HG02571 (cell line): ENCODE results near the gene DOCK9.
"Not testable (repeated sequence)": the region's sequence is repeated elsewhere in the genome, so short reads cannot be mapped to it uniquely, and the experiment has no call there.

Experiments used
- ATAC-seq: cut with Tn5 transposase; IDR thresholded peaks from one replicate; pipeline ENCODE4 v1.9.1; 2021; ENCODE audit warnings: mild to moderate bottlenecking, moderate library complexity; ENCODE audit not compliant: unreplicated experiment

Gene DOCK9

DNA sequence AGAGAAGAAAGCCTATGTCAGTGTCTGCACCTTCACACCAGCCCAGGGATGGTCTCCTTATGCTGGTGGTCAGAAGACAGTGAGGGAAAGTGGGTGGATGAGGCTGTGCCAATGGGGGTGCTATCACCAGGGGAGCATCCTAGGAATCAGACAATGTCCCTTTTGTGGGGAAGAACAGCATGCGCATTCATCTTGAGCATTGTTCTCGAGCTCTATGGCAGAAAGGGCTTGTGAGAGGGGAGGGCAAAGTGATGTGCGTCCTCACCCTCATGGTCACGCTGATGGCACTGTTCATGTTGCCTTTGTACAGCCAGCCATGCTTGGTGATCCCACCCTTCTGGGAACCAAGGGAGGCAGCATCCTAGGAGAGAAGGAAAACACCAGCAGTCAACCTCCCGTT, 56.1 kb downstream of the DOCK9 start:
- ATAC-seq, result no peak

DNA sequence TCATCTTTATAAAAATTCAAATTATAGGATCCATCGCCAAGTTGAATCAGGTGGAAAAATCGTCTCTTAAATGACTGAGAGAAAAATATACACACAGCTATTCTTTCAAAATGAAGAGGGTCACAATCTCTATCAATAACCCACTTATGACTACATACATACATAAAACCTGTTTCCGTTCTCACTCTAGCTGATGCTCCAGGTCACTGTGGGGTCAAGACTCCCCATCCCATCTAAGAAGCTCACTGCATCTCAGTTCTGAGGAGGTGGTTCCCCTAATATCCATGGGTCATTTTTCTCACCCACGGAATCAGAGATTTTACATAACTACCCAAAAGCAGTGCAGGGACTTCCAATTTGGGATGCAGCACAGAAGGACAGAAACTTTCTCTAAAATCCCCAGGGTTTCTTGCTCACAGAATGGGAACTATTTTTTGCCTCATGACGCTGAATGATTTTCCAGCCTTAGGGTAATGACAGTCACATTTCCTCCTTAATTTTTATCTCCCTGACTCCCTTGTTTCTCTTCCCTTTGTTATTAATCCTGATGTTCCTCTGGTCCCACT, 56.8 kb downstream of the DOCK9 start:
- ATAC-seq, result no peak

DNA sequence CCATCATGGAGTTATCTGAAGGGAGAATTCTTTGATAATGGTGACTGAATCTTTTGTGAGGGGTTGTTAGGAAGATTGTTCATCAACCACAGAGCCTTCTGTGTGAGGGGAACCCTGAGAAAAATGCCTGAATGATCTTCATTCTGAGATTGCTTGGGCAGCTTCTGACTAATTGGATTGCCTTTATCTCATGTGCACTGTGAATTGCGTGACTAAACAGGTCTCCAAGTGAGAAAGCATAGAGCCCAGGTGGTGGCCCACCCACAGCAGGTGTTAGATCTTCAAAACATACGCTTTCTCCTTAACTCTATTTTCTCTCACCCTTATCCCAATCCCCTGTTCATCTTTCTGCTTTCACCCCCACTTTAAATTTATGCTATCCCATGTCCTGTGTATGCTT, 58.3 kb downstream of the DOCK9 start:
- no peak for ATAC-seq

DNA sequence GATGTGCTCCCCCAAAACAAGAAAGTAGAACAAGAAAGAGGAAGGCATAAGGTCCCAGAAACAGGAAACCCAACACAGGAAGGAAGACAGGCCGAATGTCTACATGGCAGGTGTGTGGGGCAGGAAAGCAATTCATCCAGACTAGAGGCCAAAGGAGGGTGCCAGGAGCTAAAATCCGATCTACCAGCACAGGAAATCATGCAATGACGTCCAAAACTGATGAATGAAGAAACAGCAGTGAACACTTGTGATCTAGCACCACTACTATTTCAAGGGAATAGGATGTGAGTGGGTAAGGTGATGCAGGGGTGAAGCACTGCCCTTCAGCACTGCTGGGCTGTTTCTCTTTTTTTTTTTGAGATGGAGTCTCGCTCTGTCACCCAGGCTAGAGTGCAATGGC, 59.1 kb downstream of the DOCK9 start:
- ATAC-seq, result no peak

DNA sequence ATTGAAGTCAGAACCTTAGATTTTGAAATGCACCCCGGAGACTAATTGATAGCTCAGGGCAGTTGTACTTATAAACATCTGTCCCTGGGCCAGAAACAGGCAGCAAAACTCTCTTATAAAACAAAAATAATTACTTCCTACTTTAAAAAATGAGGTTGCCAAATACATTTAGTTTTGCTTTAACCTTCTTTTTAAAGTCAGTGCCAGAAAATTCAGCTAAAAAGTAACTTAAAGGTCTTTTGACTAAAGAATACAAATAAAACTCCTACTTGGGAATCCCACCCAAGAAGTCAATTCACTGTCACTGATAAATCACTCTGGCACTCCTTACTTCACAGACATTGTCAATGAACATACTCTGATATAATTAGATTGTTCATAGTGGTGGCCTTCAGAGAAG, 60.7 kb downstream of the DOCK9 start:
- ATAC-seq, result no peak

DNA sequence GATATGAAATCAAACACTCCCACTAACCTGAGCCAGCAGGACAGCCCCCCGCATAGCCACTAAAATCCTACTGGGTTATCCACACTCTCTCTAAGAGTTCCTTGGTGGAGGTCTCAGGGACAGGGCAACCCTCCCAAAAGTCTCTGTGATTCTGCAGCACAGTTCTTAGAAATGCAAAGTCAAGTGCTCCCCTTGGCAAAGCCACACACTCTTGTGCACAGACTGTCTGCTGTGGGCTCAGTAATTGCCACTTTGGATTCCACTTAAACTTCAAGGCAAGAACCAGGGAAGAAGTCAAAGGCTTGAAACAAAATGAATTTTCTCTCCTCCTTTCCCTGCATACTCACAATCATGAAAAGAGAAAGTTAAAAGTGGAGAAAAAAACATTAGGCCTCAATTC, 61.5 kb downstream of the DOCK9 start:
- ATAC-seq, result no peak

DNA sequence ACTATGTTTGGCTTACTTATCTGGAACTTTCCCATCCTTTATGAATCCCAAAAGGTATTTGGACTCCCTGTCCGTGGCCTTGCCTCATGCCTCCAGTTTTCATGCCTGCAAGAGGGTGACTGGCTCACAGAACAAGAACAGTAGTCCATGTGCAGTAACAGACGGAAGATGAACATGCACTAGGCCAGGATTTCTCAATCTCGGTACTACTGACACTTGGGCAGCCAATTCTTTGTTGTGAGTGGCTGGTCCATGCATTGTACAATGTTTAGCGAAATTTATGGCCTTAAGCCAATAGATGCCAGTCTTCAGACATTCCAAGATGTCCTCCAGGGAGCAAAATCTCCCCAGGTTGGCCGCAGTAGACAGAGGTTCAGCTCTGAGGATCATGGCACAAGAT, 61.9 kb downstream of the DOCK9 start:
- no peak for ATAC-seq

DNA sequence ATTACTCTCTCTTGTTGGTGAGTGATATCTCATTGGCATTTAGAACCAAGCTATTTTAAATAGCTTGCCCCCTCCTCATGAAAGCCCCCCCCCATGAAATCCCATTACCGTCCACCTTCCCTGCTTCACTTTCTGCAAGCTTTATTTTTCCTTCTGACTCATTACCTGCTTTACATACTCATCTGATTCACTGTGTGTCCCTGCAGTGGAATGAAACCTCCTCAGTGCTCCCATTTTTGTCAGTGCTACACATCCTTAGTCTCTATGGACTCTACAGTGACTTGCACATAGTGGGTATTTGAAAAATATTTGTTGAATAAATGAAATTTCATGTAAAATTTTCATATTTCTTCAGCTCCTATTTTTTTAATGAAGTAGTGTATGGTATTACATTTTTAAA, 62.3 kb downstream of the DOCK9 start:
- ATAC-seq, result no peak

DNA sequence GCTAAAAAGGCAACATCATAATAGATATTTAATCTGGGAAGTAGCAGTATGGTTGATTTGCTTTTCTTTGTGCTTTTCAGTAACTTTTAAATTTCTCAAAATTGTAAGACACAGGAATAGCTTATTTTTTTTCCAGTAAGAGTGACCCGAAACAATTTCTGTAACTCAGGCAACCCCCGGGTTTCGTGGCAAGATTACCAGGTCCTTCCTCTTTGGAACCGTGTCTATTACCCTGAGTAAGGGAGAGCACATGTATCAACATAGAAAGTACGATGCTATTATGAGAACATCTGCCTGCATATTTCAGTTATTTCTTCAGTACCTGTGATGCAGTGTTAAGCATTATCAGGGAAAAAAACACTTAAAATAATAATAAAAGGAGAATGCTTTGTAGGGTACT, 64.1 kb downstream of the DOCK9 start:
- no peak for ATAC-seq

DNA sequence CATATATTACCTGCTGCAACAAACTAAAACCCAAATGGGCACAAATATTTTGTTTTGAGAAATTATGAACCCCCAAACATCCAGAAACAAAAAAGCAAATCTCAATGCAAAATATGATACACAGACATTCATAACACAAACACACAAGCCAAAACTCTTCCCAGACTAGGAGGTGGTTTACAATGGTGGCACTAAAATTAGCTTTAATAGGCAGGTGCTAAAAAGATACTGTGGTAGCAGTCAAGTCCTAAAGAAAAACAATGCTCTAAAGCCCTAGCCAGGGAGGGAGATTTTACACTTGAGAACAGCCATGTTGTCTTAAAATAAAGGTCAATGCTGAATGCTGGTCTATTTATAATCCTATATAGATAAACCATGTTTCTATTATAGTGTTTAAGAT, 65.0 kb downstream of the DOCK9 start:
- ATAC-seq, result no peak

DNA sequence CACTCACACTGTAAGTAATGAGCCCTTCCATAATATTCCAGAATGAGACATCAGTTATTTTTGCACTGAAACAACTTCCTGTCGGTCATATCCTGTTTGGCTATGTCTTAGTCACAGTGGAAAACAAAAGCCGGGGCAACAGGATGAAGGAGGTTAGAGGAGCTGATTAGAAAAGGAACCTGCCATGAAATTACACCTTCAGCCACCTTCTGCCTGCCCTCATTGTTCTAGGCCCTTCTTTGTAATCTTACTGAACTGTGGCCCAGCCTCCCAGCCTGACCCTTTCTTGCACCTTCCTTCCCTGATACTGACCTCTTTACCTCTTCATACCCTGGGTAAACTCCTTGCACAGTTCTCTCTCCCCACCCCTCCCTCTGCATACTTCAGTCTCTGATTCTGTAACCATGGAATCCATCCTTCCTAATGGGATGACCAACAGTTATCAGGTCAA, 67.3 kb downstream of the DOCK9 start:
- ATAC-seq, result no peak

DNA sequence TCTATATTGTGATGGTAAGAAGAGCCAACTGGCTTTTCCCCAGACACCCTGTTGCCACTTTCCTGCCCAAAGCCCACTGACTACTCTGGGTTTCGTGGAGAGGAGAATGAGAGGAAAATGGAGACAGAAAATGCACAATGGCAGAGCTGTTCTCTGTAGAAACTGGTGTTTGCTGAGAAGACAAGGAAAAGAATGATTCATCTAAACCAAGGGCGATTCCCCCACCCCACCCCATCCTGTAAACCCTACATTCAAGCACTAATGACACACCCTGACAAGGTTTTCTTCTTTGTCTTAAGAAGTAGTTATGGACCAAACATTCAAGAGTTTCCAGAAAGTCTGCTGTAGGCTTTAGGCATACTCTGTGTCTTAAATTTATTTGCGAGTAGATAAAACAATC, 68.8 kb downstream of the DOCK9 start:
- no peak for ATAC-seq

DNA sequence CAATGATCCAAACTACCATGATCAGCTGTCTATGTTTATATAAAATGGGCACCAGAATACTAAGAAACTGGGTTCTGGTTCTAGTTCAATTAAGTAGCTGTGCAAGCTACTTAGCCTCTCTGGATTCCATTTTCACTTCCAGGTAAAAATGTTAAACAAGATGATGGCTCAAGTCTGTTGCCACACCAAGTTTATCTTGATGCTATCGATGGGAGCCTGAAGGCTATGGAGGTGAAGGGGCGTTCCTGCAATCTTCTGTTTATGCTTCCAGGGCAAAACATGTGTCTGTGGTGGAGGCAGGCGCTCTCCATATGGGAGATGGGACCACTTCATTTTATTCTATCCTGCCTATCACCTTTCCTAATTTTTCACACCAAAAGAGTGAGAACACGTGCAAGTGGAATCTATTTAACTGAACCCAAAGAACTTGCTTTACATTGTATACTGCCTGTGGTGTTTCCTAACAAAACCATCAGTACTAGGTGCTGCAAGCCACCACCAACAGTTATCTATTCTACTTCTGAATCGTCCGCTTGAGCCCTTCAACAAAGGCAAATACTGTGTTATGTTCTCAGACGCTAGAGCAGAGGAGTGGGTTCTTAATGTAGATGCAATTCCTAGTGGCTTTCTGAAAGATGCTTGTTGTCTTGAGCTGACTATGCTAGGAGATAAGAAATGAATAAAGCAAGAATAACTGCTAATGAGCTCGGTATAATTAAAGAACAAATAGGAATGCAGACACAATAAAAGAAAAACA, 70.9 kb downstream of the DOCK9 start:
- ATAC-seq, result no peak

DNA sequence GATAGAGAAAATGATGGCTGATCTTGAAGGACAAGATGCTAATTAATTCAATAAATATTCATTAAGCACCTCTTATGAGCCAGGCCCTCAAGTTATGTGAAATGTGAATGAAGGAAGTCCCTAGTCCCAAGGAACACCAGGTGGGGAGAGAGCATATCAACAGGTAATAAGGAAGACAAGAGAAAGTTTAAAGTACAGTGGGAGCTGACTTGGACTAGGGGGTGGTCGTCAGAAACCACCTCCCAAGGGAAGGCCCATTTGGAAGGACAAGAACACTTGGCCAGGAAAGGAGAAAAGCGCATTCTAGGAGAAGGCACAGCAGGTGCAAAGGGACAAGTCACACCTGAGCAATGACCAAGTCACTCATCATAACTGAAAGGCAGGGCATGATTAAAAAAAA, 72.7 kb downstream of the DOCK9 start:
- no peak for ATAC-seq

DNA sequence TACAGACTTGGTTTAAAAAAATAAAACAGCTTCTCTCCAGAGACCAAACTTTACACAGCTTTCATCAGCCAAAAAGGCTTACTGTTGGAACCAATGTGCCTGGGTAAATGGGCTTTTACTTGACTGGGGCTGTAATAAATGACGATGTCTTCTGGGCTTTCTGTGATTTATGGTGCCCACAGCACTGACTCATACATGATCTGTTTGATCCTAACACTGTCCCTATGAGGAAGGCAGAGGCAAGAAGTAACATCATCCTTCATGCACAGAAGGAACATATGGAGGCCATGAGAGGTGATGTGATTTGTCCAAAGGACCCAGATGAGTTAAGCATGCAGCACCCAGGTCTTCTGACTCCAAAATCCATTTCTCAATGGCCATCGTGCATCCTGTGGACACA, 77.4 kb downstream of the DOCK9 start:
- ATAC-seq, result no peak

DNA sequence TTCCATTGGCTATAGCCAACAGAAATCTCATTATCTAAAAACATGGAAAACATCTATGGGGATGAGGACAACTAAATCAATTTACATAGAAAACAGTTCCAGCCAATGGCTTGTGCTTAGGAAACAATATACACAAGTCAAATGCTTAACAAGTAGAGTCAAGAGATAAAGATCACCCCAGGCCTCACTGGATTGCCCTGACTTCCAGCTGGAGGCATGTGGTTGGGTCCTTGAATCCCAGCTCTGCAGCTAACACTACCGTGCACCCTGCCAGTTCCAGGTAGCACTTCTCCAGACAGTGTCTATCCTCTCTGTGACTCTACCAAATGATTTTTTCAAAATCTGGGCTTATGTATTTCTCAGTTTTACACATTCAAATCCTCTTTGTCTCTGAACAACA, 80.2 kb downstream of the DOCK9 start:
- ATAC-seq, result no peak

DNA sequence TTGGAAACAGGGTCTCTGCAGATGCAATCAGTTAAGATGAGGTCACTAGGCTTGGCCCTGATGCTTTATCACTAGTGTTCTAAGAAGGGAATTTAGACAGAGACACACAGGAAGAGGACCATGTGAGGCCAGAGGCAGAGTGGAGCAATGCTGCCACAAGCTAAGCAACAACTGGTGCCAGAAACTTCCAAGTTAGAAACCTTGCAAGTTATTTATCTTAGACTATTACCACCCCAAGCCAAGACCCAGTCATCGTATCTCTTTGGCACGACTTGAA, 81.1 kb downstream of the DOCK9 start:
- no peak for ATAC-seq

DNA sequence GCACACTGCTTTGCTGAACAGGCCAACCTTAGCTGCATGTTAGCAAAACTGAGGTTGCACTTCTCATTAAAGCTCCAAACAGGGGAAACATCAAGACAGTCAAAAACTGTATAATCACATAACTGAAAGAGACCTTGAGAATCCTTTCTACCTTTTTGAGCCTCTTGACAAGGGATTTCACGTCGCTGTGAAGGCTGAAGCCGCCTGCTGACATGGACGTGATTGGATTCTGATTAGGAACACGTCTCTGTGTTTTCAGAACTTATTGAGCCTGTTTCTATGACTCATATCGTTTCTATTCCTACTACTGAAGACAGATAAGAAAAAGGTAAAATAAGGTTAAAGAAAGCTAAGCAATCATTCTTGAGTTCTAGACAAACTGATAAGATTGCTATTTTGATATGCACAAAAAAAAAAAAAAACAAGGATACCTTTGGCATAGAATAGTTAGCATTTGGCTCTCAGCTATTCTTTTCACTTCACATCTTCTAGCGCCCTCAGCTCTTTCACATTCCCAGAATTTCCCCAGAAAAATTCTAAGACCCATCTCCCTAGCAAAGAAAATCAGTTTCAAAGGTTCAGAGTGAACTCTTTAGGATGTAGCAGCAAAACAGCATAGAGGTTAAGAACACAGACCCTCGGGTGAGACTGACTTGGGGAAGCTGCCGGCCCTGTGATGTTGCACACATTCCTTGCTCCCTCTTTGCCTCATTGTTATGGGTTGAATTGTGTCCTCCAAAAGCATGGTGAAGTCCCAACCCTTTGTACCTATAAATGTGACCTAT, 81.6 kb downstream of the DOCK9 start:
- ATAC-seq, result no peak

DNA sequence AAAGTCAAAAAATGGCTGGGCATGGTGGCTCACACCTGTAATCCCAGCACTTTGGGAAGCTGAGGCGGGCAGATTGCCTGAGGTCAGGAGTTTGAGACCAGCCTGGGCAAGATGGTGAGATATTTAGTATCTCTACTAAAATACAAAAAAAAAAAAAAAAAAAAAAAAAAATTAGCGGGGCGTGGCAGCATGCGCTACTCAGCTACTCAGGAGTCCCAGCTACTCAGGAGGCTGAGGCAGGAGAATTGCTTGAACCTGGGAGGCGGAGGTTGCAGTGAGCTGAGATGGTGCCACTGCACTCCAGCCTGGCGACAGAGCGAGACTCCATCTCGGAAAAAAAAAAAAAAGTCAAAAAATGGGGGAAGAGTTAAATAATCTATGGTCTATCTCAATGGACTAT, 83.0 kb downstream of the DOCK9 start:
- ATAC-seq, result not testable (repeated sequence)

DNA sequence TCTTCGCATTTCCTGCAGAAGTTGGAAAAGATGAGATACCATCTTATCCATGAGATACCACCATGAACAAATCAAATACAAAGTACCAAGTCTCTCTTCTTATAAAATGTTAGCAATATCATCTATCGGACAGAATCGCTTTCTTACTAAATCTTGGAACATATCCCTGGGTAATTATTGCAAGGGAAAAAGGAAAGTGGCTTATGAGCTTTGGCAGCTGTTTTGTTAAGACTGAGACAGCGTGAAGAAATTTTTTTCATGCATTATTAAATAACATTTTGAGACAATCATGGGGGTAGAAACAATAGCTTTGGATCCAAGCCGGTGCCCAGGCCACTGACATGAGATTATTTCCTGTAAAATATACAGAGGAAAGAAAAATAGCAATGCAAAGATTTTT, 84.5 kb downstream of the DOCK9 start:
- ATAC-seq, result no peak

DNA sequence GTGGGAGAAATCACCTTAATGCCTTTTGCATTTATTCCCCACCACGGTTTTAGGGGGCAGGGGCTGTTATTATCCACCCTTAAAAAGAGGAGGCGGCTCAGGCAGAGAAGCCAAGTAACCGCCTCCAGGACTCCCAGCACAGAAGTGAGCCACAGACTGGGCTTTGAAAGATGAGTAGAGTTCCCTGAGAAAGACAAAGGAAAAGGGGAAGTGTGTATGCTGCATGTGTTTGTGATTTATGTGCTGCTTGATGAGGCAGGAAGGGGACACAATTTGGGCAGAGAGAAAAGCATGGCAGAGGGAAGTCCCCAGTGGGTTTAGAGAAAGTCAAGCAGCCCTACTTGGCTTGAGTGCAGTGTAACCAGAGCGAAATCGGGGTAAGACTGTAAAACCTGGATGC, 85.0 kb downstream of the DOCK9 start:
- no peak for ATAC-seq

DNA sequence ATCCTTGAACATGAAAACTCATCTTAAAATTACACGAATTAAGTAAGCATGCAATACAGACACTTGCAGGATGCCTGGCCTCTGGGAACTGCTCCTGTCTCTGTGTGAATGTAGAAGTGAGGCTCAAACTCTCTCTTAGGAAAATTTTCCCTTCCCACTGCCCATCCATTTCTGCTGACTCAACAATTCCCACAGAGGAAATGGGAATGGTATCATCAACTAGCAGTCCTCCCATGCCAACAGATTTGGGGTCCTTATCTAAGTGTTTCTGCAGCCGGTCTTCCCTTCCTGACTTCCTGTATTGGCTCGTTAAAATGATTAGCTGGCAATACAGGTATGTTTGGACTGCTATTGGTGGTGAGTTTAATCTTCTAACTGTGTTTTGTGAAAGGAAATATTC, 85.8 kb downstream of the DOCK9 start:
- ATAC-seq, result no peak
